Endodermal cell (in vitro differentiated cells): ENCODE measurements around the gene SAMD10. TPM values are rescaled to one million over a fixed set of nuclear protein-coding genes. Genes with fewer than 3 reads are reported as not detected.

Source experiments
- DNase-seq: peaks from one replicate; pipeline ENCODE4 v3.0.0-alpha.2; 2017
- H3K27ac ChIP-seq: 2 replicates; pipeline ENCODE4 v1.5.1; 2013; ENCODE audit warnings: mild to moderate bottlenecking, low read depth, low read length, moderate library complexity
- H3K27me3 ChIP-seq: 2 replicates; pipeline ENCODE4 v1.6.1; 2013; ENCODE audit warnings: mild to moderate bottlenecking, low read length, moderate library complexity; ENCODE audit not compliant: insufficient read depth, control insufficient read depth, poor library complexity, severe bottlenecking
- H3K36me3 ChIP-seq: 2 replicates; pipeline ENCODE4 v1.7.0; 2013; ENCODE audit warnings: mild to moderate bottlenecking, low read length, moderate library complexity; ENCODE audit not compliant: control insufficient read depth, insufficient read depth
- H3K4me1 ChIP-seq: one replicate; pipeline ENCODE4 v1.7.0; 2013; ENCODE audit warnings: low read length; ENCODE audit not compliant: control insufficient read depth, insufficient read depth
- H3K4me3 ChIP-seq: 2 replicates; pipeline ENCODE4 v1.5.1; 2013; ENCODE audit warnings: mild to moderate bottlenecking, low read length, moderate library complexity
- H3K9ac ChIP-seq: 2 replicates; pipeline ENCODE4 v1.6.1; 2013; ENCODE audit warnings: mild to moderate bottlenecking, low read length, moderate library complexity; ENCODE audit not compliant: poor library complexity, severe bottlenecking; ENCODE audit errors: extremely low read depth
- H3K9me3 ChIP-seq: 2 replicates; pipeline ENCODE4 v1.6.1; 2013; ENCODE audit warnings: mild to moderate bottlenecking, low read length, moderate library complexity; ENCODE audit not compliant: control insufficient read depth
- H3K27ac Mint-ChIP-seq: 2 replicates; pipeline ENCODE4 v1.8.0; 2020; ENCODE audit warnings: mixed read lengths
- H3K27me3 Mint-ChIP-seq: 2 replicates; pipeline ENCODE4 v1.8.0; 2021; ENCODE audit warnings: mild to moderate bottlenecking, mixed read lengths; ENCODE audit not compliant: insufficient read depth
- H3K36me3 Mint-ChIP-seq: 2 replicates; pipeline ENCODE4 v1.8.0; 2020; ENCODE audit warnings: low read depth, mixed read lengths
- H3K4me1 Mint-ChIP-seq: 2 replicates; pipeline ENCODE4 v1.8.0; 2020; ENCODE audit warnings: mixed read lengths
- H3K4me3 Mint-ChIP-seq: 2 replicates; pipeline ENCODE4 v1.8.0; 2020; ENCODE audit warnings: mild to moderate bottlenecking, moderate library complexity, mixed read lengths
- H3K9me3 Mint-ChIP-seq: 2 replicates; pipeline ENCODE4 v1.8.0; 2020; ENCODE audit warnings: mild to moderate bottlenecking, mixed read lengths
- WGBS, 2 experiments: methylation state at CpG; one replicate each; pipeline versions ENCODE4 v1.1.5 to v1.1.7; 2013; ENCODE audit warnings: missing lambda C conversion rate in 2 of 2, mixed read lengths in 1 of 2; ENCODE audit not compliant: insufficient coverage in 1 of 2, insufficient read length in 1 of 2; 5-methylcytosine and 5-hydroxymethylcytosine counted together
- total RNA-seq, 2 donors: library from RNA; stranded (reverse); fragmentation: NEBNext Ultra II Directional in 1 of 2; extraction: Animal tissue kit (Norgen Biotek cat#: 25700) in 1 of 2; gene quantifications; 2 replicates in 1 of 2; 3 replicates in 1 of 2; pipeline ENCODE4 v1.2.1, GENCODE V29; 2021
- TF ChIP-seq, protein P1 (sequence below): fragments of 200-600 bp; sonication (generic); conservative IDR thresholded peaks from 2 replicates; pipeline ENCODE4 v1.5.0; 2021; ENCODE audit warnings: antibody characterized with exemption, mild to moderate bottlenecking

The SAMD10 gene
- total RNA-seq, 2 donors from 2014 or later = 5.6 to 6.0 TPM

DNA sequence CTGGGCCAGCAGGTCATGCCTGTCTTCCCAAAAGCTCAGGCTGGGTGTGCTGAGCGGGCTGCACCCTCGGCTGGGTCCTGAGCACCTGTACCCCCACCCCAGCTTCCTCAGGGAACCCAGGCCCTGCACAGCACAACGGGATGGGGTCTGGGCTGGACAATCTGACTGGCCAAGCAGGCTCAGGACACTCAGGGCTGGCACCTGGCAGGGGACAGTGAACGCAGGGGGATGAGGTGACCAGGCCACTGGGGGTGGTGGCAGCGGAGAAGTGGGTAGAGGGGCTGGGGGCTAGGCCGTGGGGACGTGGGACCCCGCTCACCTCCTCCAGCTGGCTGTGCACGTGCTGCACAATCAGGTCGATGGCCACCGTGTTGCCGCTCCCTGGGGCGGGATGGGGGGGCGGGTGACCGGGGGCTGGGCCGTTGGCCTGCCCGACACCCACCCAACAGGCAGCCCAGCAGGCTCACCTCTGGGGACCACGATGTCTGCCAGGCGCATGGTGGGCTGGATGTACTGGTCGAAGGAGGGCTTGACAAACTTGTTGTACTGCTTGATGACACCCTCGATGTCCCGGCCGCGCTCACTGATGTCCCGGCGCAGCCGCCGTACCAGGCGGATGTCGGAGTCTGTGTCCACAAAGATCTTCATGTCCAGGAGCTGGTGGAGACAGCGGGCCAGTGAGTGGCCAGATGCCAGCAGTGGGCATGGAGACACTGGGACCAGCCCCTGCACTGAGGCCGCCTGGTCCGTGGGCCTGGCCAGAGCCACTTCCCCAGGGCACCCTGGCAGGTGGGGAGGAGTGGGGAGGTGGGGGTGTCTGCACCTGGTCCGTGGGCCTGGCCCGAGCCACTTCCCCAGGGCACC is 35.1 kb downstream of the SAMD10 start:
- H3K36me3 ChIP-seq = peaks cover 15% of the 10 kb centered on the region
- TF ChIP-seq, protein P1, sequence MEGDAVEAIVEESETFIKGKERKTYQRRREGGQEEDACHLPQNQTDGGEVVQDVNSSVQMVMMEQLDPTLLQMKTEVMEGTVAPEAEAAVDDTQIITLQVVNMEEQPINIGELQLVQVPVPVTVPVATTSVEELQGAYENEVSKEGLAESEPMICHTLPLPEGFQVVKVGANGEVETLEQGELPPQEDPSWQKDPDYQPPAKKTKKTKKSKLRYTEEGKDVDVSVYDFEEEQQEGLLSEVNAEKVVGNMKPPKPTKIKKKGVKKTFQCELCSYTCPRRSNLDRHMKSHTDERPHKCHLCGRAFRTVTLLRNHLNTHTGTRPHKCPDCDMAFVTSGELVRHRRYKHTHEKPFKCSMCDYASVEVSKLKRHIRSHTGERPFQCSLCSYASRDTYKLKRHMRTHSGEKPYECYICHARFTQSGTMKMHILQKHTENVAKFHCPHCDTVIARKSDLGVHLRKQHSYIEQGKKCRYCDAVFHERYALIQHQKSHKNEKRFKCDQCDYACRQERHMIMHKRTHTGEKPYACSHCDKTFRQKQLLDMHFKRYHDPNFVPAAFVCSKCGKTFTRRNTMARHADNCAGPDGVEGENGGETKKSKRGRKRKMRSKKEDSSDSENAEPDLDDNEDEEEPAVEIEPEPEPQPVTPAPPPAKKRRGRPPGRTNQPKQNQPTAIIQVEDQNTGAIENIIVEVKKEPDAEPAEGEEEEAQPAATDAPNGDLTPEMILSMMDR = no peak
- H3K9ac ChIP-seq = no peak overlapping the region
- H3K27me3 ChIP-seq = no peaks in the 10 kb centered on the region
- no peaks in the 10 kb centered on the region for H3K4me1 ChIP-seq
- no peaks in the 10 kb centered on the region for H3K9me3 ChIP-seq
- H3K27ac ChIP-seq = no peak overlapping the region
- H3K27ac Mint-ChIP-seq = no peak overlapping the region
- H3K4me1 Mint-ChIP-seq = peaks cover 8% of the 10 kb centered on the region
- H3K36me3 Mint-ChIP-seq = peaks cover 19% of the 10 kb centered on the region
- peaks cover 3% of the 10 kb centered on the region for H3K9me3 Mint-ChIP-seq
- no peaks in the 10 kb centered on the region for H3K27me3 Mint-ChIP-seq
- 94 to 99% methylated on average over 27 to 35 of the region's 35 CpGs for WGBS, 2 experiments
- no peak overlapping the region for H3K4me3 Mint-ChIP-seq
- no peak overlapping the region for H3K4me3 ChIP-seq
- no peak for DNase-seq

DNA sequence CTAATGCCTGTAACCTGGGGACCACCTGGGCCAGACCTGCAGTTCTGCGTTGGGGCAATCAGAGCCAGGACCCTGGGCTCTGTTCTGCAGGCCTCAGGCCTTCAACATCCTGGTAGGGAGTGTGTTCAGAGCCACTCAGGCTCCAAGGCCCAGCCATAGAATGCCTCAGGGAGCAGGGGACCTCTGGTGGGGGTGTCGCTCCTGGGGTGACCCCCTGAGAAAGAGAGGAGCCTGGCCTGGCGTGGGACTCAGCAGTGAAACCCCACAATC is 35.7 kb downstream of the SAMD10 start:
- peaks cover 18% of the 10 kb centered on the region for H3K36me3 ChIP-seq
- no peak overlapping the region for H3K27ac ChIP-seq
- Mint-ChIP-seq H3K4me3 (no peak overlapping the region), H3K4me1 (peaks cover 2% of the 10 kb centered on the region), H3K27ac (no peak overlapping the region), H3K9me3 (peaks cover 3% of the 10 kb centered on the region), H3K27me3 (no peaks in the 10 kb centered on the region), H3K36me3 (peaks cover 19% of the 10 kb centered on the region)
- no peaks in the 10 kb centered on the region for H3K27me3 ChIP-seq
- WGBS, 2 experiments = 96% methylated on average over 3 of the region's 3 CpGs
- H3K4me1 ChIP-seq = no peaks in the 10 kb centered on the region
- no peak for DNase-seq
- H3K9me3 ChIP-seq = no peaks in the 10 kb centered on the region
- H3K9ac ChIP-seq = no peak overlapping the region
- TF ChIP-seq, protein P1 = no peak
- no peak overlapping the region for H3K4me3 ChIP-seq

DNA sequence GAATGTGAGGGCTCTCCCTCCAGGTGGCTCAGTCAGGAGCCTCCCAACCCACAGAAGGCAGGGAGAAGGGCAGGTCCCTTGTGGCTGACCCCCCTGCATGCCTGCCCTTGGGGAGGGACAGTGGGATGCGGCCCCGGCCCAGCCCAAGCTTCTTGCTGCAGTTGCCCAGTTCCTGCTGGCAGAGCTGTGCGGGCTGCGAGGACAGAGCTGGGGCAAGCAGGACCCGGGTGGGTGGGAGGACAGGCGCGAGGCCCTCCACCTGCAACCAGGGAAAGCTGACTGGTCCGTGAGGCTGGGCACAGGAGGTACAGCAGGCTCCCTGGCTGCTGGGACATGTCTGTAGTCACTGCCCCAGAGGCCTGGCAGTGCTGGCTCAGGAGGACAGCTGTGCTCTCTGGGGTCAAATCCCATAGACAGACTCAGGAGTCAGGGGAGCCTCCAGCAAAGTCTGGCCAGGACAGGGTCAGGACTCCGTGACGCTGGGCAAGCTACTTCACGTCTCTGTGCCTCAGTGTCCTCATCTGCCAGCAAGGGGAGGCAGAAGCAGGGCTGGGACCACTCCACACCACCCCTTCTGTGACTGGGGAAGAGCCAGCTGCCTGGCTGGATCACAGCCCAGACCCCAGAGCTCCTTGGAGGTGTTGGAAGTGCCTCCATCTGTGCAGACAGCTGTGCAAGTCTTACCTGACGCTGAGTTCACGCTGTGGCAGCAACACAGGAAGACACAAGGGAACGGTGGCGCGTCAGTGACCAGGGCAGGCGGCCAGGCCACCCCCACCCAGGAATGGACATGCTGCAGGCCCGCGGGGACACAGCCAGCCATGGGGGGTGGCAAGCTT is 36.3 kb downstream of the SAMD10 start:
- DNase-seq = no peak
- H3K4me1 Mint-ChIP-seq = no peaks in the 10 kb centered on the region
- Histone ChIP-seq H3K27ac (peak overlapping the region; percentile 57), H3K27me3 (no peaks in the 10 kb centered on the region), H3K4me1 (no peaks in the 10 kb centered on the region), H3K9ac (no peak overlapping the region), H3K9me3 (no peaks in the 10 kb centered on the region), H3K36me3 (peaks cover 20% of the 10 kb centered on the region), H3K4me3 (no peak overlapping the region)
- TF ChIP-seq, protein P1 = no peak
- H3K27me3 Mint-ChIP-seq = no peaks in the 10 kb centered on the region
- H3K27ac Mint-ChIP-seq = no peak overlapping the region
- H3K4me3 Mint-ChIP-seq = no peak overlapping the region
- WGBS, 2 experiments = 96 to 98% methylated on average over 15 to 19 of the region's 19 CpGs
- peaks cover 1% of the 10 kb centered on the region for H3K9me3 Mint-ChIP-seq
- peaks cover 17% of the 10 kb centered on the region for H3K36me3 Mint-ChIP-seq
